ENCODE data around the gene SRSF6.
"Not testable (repeated sequence)": the region's sequence is repeated elsewhere in the genome, so short reads cannot be mapped to it uniquely, and the experiment has no call there.

Gene SRSF6

GRCh38 chr20:43457640-43458421 lies at the start of gene SRSF6:
Gene SRSF6 (plus strand): TSS chr20:43457896. CDS start chr20:43458034, 138 bp downstream.
- DNase-seq: peak; percentile 88 to 96

GRCh38 chr20:43408848-43409576 lies 48.7 kb upstream of the SRSF6 start:
- DNase-seq: peak in 1 of 2 experiments; percentile 32

- no peak for DNase-seq
Measured at GRCh38 chr20:43409577-43409913, 48.2 kb upstream of the SRSF6 start.

- no peak for DNase-seq
Measured at GRCh38 chr20:43415661-43416430, 41.9 kb upstream of the SRSF6 start.

GRCh38 chr20:43416591-43417228 lies 41.0 kb upstream of the SRSF6 start:
- no peak for DNase-seq

GRCh38 chr20:43420192-43420591 lies 37.5 kb upstream of the SRSF6 start:
- DNase-seq: no peak

GRCh38 chr20:43420913-43421312 lies 36.8 kb upstream of the SRSF6 start:
- DNase-seq: not testable (repeated sequence)

GRCh38 chr20:43426172-43426571 lies 31.5 kb upstream of the SRSF6 start:
- no peak for DNase-seq

GRCh38 chr20:43430265-43431133 lies 27.2 kb upstream of the SRSF6 start:
- DNase-seq: no peak

GRCh38 chr20:43431134-43431519 lies 26.6 kb upstream of the SRSF6 start:
- no peak for DNase-seq

- DNase-seq: no peak
Measured at GRCh38 chr20:43432498-43432897, 25.2 kb upstream of the SRSF6 start.

- no peak for DNase-seq
Measured at GRCh38 chr20:43433250-43433854, 24.3 kb upstream of the SRSF6 start.

- no peak for DNase-seq
Measured at GRCh38 chr20:43434565-43434964, 23.1 kb upstream of the SRSF6 start.

GRCh38 chr20:43438578-43439316 lies 18.9 kb upstream of the SRSF6 start:
- no peak for DNase-seq

- DNase-seq: no peak
Measured at GRCh38 chr20:43440531-43440930, 17.2 kb upstream of the SRSF6 start.

- DNase-seq: no peak
Measured at GRCh38 chr20:43442282-43442880, 15.3 kb upstream of the SRSF6 start.

GRCh38 chr20:43444107-43444506 lies 13.6 kb upstream of the SRSF6 start:
- peak; percentile 35 to 60 for DNase-seq

GRCh38 chr20:43446361-43446879 lies 11.3 kb upstream of the SRSF6 start:
- DNase-seq: no peak

GRCh38 chr20:43448431-43448747 lies 9.3 kb upstream of the SRSF6 start:
- not testable (repeated sequence) for DNase-seq
